ENCODE results near the gene SSBP3. TPM values are rescaled to one million over a fixed set of nuclear protein-coding genes. Genes with fewer than 3 reads are reported as not detected.
"Not testable (repeated sequence)": the region's sequence is repeated elsewhere in the genome, so short reads cannot be mapped to it uniquely, and the experiment has no call there.

Gene SSBP3
- 14.1 and 19.4 TPM in 2 replicates for total RNA-seq (2014; rRNA removed; shearing (Covaris generic))

GRCh38 chr1:54406339-54407153 lies at the start of gene SSBP3:
Gene SSBP3, minus strand, starts transcription at chr1:54406394.
- peak; percentile 65 for DNase-seq (ENCODE audit: low spot score)

- DNase-seq (ENCODE audit: low spot score): no peak
Observed at GRCh38 chr1:54453509-54453908, 47.3 kb upstream of the SSBP3 start.

GRCh38 chr1:54453022-54453421 lies 46.8 kb upstream of the SSBP3 start:
- DNase-seq (ENCODE audit: low spot score): no peak

- DNase-seq (ENCODE audit: low spot score): not testable (repeated sequence)
Observed at GRCh38 chr1:54449431-54449830, 43.2 kb upstream of the SSBP3 start.

GRCh38 chr1:54448801-54449200 lies 42.6 kb upstream of the SSBP3 start:
- not testable (repeated sequence) for DNase-seq (ENCODE audit: low spot score)

DNA sequence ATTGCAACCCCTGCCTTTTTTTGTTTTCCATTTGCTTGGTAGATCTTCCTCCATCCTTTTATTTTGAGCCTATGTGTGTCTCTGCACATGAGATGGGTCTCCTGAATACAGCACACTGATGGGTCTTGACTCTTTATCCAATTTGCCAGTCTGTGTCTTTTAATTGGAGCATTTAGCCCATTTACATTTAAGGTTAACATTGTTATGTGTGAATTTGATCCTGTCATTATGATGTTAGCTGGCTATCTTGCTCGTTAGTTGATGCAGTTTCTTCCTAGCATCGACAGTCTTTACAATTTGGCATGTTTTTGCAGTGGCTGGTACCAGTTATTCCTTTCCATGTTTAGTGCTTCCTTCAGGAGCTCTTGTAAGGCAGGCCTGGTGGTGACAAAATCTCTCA lies 40.9 kb upstream of the SSBP3 start:
- not testable (repeated sequence) for DNase-seq (ENCODE audit: low spot score)

DNA sequence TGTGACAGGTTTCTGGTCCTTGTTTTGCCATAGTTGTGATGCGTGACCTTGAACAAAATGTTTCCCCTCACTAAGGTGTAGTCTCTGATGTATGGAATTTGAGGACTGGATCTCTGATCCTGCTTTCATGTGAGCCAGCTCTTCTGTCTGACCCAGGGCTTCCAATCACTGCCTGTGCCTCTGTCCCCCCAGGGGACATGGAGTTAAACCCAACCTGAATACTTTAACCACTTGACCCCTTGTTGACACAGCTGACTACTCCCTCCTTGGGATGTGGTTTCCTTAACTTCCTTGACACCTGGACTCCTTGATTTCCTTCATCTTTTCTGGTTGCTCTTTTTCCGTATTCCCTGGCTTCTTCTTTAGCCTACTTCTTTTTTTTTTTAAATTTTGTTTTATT lies 36.0 kb upstream of the SSBP3 start:
- no peak for DNase-seq (ENCODE audit: low spot score)

DNA sequence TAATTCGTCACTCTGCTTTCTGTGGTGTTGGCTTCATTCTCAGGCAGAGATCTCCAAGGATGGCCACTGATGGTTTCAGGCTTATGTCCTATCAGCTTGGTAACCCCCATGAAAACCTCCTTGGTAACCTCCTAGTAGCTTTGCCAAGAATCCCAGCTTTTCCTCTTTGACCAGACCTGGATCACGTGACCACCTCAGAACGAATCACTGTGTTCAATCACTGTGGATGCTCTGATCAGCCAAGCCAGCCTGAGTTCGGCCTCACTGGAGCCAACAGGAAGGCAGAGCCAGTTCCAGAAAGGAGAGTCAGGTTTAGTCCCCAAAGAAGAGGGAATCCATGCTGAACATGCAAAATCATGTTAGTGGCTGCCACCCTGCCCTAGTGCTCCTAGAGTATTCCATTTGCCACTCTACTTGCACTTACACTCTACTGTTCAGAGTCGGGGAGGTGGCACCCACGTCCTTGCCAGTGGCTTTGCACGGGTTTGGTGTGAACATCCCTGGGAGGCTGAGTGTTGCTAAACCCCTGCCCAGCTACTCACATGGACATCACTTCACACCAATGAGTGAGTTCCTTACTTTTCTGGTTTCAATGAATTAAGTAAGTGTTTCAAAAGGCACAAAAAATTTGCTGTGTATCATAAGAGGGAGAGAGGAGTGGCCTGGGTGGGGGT lies 33.5 kb upstream of the SSBP3 start:
- DNase-seq (ENCODE audit: low spot score): no peak

DNA sequence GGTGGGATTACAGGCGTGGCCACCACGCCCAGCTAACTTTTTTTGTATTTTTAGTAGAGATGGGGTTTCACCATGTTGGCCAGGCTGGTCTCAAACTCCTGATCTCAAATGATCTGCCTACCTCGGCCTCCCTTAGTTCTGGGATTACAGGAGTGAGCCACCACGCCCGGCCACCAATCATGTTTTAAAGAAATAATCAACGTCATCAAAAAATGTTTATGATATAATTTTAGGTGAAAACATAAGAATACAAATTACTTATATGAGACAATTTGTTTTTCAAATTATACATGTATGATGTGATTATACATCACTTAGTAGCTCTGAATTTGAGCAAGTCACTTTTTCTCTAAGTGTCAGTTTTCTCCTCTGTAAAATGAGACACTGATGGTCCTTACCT lies 31.6 kb upstream of the SSBP3 start:
- no peak for DNase-seq (ENCODE audit: low spot score)

DNA sequence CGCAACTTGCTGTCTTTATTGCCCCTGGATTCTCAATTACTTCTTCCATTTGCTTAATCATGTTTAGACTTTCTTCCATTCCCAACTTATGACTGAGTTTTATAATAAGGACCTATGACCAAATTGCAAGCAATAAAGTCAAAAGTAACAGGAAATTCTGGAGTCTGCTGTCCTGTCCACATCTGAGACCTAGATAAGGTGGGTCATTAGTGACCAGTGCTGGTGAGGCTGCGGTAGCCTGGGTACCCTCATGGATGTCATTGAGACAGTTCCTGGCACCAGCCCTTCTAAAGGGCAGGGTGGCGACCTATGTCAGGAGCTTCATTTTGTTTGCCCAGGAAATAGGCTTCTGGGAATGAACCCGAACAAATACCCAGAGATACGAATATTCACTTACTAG lies 30.6 kb upstream of the SSBP3 start:
- DNase-seq (ENCODE audit: low spot score): no peak

DNA sequence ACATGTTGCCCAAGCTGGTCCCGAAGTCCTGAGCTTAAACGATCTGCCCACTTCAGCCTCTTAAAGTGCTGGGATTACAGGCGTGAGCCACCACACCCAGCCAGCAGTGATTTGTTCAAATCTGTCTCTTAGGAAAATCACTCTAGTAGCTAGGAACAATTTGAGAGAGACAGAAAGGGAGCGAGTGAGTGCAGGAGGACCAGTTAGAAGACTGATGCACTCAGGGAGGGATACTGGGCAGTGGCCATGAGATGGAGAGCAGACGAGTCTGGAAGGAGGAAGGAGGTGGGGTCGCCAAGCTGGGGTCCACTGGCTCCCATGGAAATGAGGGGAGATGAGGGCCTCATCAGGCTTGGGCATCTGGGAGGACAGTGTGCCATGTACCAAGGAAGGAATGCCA lies 23.6 kb upstream of the SSBP3 start:
- DNase-seq (ENCODE audit: low spot score): no peak

GRCh38 chr1:54428837-54429518 lies 22.8 kb upstream of the SSBP3 start:
- DNase-seq (ENCODE audit: low spot score): no peak

- no peak for DNase-seq (ENCODE audit: low spot score)
Observed at GRCh38 chr1:54425152-54425584, 19.0 kb upstream of the SSBP3 start.

GRCh38 chr1:54424398-54424797 lies 18.2 kb upstream of the SSBP3 start:
- DNase-seq (ENCODE audit: low spot score): no peak

GRCh38 chr1:54421101-54421504 lies 14.9 kb upstream of the SSBP3 start:
- DNase-seq (ENCODE audit: low spot score): peak; percentile 77

DNA sequence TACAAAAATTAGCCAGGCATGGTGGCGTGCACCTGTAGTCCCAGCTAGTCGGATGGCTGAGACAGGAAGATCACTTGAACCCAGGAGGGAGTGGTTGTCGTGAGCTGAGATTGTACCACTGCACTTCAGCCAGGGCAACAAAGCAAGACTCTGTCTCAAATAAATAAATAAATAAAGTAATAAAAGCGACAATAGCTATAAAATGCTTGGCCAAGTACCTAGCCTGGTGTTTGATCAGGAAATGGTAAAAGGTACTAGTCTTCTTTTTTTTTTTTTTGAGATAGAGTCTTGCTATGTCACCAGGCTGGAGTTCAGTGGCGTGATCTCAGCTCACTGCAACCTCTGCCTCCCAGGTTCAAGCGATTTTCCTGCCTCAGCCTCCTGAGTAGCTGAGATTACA lies 12.4 kb upstream of the SSBP3 start:
- DNase-seq (ENCODE audit: low spot score): not testable (repeated sequence)

DNA sequence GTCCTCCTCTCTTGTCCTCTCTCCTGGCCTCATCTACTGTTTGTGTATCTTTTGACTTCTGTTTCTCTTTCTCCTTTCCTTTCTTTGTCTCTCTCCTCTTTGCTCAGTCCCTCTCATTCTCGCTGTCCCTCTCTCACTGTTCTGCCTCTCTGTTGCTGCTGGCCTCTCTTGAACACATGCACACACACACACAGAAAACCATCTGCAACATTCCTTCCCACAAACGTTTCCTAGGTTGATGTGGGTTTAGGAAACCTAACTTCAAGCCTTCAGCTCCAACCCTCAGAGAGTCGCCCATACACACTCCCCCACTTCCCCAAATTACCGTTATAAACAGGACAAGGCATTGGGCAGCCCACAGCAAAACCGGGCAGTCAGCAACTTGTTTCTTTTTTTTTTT lies 10.9 kb upstream of the SSBP3 start:
- DNase-seq (ENCODE audit: low spot score): no peak

GRCh38 chr1:54416435-54416834 lies 10.2 kb upstream of the SSBP3 start:
- DNase-seq (ENCODE audit: low spot score): no peak

DNA sequence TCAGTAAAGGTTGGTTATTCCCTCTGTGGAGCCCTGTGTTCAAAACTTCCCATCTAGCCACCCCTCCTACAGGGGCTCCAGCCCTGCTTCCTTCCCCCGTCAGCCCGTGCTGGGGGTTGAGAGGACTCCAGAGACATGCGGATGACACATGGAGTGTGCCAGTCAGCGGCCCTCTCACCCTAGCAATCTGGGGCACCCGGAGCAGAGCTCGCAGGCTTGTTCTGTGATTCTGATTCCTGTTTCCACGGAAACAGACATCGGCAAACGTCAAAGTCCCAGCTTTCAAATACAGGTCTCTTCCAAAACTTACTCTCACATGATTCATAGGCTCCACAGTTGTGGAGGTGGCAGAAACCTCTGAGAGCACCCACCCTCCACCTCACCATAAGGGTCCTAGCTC lies 9.8 kb upstream of the SSBP3 start:
- no peak for DNase-seq (ENCODE audit: low spot score)

DNA sequence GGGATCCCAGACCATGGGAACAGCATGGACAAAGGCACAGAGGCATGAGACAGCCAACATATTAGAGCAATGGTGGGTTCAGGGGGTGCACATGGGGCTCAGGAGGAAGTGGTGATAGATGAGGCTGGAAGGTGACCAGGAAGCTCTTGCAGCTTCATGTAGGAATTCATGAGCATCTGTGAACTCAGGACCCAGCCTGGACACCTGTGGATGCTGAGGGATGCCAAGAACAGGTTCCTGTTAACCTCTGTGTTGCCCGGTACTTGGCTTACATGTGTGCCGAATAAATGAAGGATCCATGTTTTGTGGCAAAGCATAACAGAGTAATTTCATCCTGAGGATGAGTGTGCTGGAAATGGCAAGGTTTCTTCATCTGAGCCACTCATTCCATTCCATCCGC lies 9.3 kb upstream of the SSBP3 start:
- no peak for DNase-seq (ENCODE audit: low spot score)

- no peak for DNase-seq (ENCODE audit: low spot score)
Observed at GRCh38 chr1:54413732-54414131, 7.5 kb upstream of the SSBP3 start.

DNA sequence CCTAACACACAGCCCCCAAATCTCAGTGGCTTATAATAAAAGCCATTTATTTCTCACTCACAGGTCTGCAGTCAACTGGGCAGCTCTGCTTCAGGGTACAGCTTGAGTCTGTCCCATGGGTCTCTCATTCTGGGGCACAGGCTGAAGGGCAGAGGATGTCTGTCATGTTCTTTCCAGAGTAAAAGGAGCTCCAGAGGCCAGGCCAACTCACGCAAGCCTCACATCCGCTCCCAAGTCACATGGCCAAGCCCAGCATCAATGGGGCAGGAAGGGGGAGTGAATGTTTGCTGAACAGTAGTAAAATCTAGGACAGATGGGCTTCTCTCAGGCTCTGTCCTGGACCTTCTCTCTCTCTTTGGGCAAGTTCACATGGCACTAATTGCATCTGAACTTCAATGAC lies 7.1 kb upstream of the SSBP3 start:
- DNase-seq (ENCODE audit: low spot score): no peak

DNA sequence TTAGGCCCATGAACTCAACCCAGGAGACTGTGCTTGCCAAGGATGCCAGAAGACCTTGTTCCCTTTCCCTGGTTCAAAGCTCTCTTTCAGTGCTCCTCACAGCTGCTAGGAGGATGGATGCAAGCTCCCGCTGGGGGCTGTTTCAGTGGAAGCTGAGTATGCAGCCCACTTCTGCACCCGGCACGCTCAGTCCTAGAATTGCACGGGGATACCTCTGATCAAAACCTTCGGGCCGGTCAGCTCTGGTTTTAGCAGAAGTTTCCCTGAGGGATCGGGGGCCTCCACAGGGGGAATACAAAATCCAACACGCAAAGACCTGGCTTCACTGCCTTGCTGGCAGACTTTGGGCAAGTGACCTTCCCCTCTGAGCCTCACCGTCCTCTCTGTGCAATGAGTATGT lies 4.2 kb upstream of the SSBP3 start:
- DNase-seq (ENCODE audit: low spot score): no peak
